ENCODE data around the gene SLC37A1.

SLC37A1 gene

GRCh38 chr21:42481169-42481568, 32.5 kb upstream of the SLC37A1 start:
- no peak overlapping the region for H3K27ac ChIP-seq (ENCODE audit: low read depth, low read length)
- no peak overlapping the region for H3K4me3 ChIP-seq (ENCODE audit: low read depth, low read length)
- H3K9ac ChIP-seq (ENCODE audit: low read depth, low read length) = no peak overlapping the region
- H3K4me1 ChIP-seq (ENCODE audit: control insufficient read depth, insufficient read depth, low read length) = no peaks in the 10 kb centered on the region
- no peaks in the 10 kb centered on the region for H3K36me3 ChIP-seq (ENCODE audit: control insufficient read depth, insufficient read depth, low read length)
- H3K9me3 ChIP-seq (ENCODE audit: control insufficient read depth, insufficient read depth, low read length) = no peaks in the 10 kb centered on the region
- no peaks in the 10 kb centered on the region for H3K27me3 ChIP-seq (ENCODE audit: control insufficient read depth, insufficient read depth, low read length)

- H3K27ac ChIP-seq (ENCODE audit: low read depth, low read length) = no peak overlapping the region
- H3K4me1 ChIP-seq (ENCODE audit: control insufficient read depth, insufficient read depth, low read length) = no peaks in the 10 kb centered on the region
- no peak overlapping the region for H3K9ac ChIP-seq (ENCODE audit: low read depth, low read length)
- H3K9me3 ChIP-seq (ENCODE audit: control insufficient read depth, insufficient read depth, low read length) = no peaks in the 10 kb centered on the region
- H3K36me3 ChIP-seq (ENCODE audit: control insufficient read depth, insufficient read depth, low read length) = no peaks in the 10 kb centered on the region
- H3K27me3 ChIP-seq (ENCODE audit: control insufficient read depth, insufficient read depth, low read length) = no peaks in the 10 kb centered on the region
- no peak overlapping the region for H3K4me3 ChIP-seq (ENCODE audit: low read depth, low read length)
These were observed 28.7 kb upstream of the SLC37A1 start for GRCh38 chr21:42484966-42485365.

DNA sequence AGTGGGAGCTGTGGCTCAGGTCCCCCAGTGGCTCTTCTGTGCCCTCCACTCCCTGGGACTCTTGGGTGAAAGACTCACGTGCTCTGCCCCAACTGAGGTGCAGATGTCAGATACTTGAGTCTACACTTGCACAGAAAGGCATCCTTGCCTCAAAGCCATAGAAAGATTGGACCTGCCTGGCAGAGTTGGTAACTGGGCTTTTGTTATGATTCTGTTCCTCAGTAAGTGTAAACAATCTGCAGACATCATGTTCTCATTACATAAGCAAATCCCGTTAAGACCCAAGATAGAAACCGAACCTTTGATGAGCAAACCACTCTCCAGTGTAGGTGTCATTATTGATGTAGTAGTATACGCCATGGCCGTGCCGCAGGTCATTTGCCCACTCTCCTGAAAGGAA, 27.6 kb upstream of the SLC37A1 start:
- Histone ChIP-seq H3K4me3 (ENCODE audit: low read depth, low read length) (no peak overlapping the region), H3K36me3 (ENCODE audit: control insufficient read depth, insufficient read depth, low read length) (no peaks in the 10 kb centered on the region), H3K9me3 (ENCODE audit: control insufficient read depth, insufficient read depth, low read length) (no peaks in the 10 kb centered on the region), H3K27ac (ENCODE audit: low read depth, low read length) (no peak overlapping the region), H3K4me1 (ENCODE audit: control insufficient read depth, insufficient read depth, low read length) (no peaks in the 10 kb centered on the region), H3K9ac (ENCODE audit: low read depth, low read length) (no peak overlapping the region), H3K27me3 (ENCODE audit: control insufficient read depth, insufficient read depth, low read length) (no peaks in the 10 kb centered on the region)

DNA sequence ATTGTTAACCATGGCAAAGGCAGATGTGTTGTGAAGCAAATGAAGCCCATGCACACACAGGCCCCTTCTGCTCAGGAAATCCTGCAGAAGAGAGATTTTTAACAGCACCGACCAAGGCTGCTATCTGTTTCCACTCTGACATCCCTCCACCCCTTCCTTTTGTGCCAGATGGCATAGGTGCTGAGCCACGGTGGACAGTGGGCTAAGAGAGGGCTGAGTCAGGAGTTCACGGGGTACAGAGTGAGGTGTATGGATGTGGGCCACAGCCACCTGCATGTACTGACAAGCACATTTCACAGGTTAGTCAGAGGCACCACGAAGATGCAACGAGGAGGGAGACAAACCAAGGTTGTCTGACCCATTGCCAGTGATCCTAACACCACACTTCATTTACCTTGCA, 27.1 kb upstream of the SLC37A1 start:
- H3K36me3 ChIP-seq (ENCODE audit: control insufficient read depth, insufficient read depth, low read length) = no peaks in the 10 kb centered on the region
- H3K27ac ChIP-seq (ENCODE audit: low read depth, low read length) = no peak overlapping the region
- no peaks in the 10 kb centered on the region for H3K4me1 ChIP-seq (ENCODE audit: control insufficient read depth, insufficient read depth, low read length)
- no peaks in the 10 kb centered on the region for H3K9me3 ChIP-seq (ENCODE audit: control insufficient read depth, insufficient read depth, low read length)
- H3K27me3 ChIP-seq (ENCODE audit: control insufficient read depth, insufficient read depth, low read length) = no peaks in the 10 kb centered on the region
- no peak overlapping the region for H3K9ac ChIP-seq (ENCODE audit: low read depth, low read length)
- no peak overlapping the region for H3K4me3 ChIP-seq (ENCODE audit: low read depth, low read length)

DNA sequence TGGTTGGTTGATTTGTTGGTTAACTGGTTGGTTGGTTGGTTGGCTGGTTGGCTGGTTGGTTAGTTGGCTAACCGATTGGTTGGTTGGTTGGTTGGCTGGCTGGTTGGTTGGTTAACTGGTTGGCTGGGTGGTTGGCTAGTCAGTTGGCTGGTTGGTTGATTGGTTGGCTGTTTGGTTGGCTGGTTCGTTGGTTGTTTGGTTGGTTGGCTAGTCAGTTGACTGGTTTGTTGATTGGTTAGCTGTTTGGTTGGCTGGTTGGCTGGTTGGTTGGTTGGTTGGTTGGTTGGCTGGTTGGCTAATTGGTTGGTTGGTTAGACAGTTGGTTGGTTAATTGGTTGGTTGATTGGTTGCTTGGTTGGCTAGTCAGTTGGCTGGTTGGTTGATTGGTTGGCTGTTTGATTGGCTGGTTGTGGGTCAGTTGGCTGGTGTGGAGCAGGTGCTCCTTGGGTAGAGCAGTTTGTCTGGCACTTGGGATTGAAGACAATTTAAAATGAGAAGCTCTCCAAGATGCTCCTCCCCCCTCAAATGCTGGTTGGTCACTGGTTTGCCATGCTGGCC, 24.6 kb upstream of the SLC37A1 start:
- Histone ChIP-seq H3K4me3 (ENCODE audit: low read depth, low read length) (no peak overlapping the region), H3K27me3 (ENCODE audit: control insufficient read depth, insufficient read depth, low read length) (no peaks in the 10 kb centered on the region)

GRCh38 chr21:42489991-42490390, 23.7 kb upstream of the SLC37A1 start:
- H3K36me3 ChIP-seq (ENCODE audit: control insufficient read depth, insufficient read depth, low read length) = no peaks in the 10 kb centered on the region
- no peaks in the 10 kb centered on the region for H3K9me3 ChIP-seq (ENCODE audit: control insufficient read depth, insufficient read depth, low read length)
- H3K9ac ChIP-seq (ENCODE audit: low read depth, low read length) = no peak overlapping the region
- H3K27ac ChIP-seq (ENCODE audit: low read depth, low read length) = no peak overlapping the region
- H3K4me1 ChIP-seq (ENCODE audit: control insufficient read depth, insufficient read depth, low read length) = no peaks in the 10 kb centered on the region
- no peaks in the 10 kb centered on the region for H3K27me3 ChIP-seq (ENCODE audit: control insufficient read depth, insufficient read depth, low read length)
- H3K4me3 ChIP-seq (ENCODE audit: low read depth, low read length) = no peak overlapping the region

More for the DNA sequence above, 24.6 kb upstream of the SLC37A1 start:
- no peak overlapping the region for H3K9ac ChIP-seq (ENCODE audit: low read depth, low read length)
- H3K36me3 ChIP-seq (ENCODE audit: control insufficient read depth, insufficient read depth, low read length) = no peaks in the 10 kb centered on the region
- H3K4me1 ChIP-seq (ENCODE audit: control insufficient read depth, insufficient read depth, low read length) = no peaks in the 10 kb centered on the region
- H3K27ac ChIP-seq (ENCODE audit: low read depth, low read length) = no peak overlapping the region
- no peaks in the 10 kb centered on the region for H3K9me3 ChIP-seq (ENCODE audit: control insufficient read depth, insufficient read depth, low read length)

DNA sequence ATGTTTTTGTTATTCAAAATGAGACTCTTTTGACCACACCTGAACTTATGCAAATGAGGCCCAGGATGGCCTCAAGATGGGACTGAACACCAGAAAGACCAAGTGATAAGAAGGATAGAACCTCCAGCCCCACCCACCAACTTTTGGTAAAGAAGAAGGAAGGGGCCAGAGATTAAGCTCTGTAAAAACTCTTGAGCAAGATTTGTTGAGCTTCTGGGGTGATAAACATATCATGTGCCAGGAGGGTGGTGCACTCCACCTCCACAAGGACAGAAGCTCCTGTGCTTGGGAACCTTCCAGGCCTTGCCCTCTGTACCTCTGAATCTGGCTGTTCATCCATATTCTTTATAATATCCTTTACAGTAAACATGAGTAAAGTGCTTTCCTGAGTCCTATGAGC, 22.9 kb upstream of the SLC37A1 start:
- peaks cover 4% of the 10 kb centered on the region; the same call in 1 of the 2 replicates for H3K27me3 ChIP-seq (ENCODE audit: control insufficient read depth, insufficient read depth, low read length)
- no peaks in the 10 kb centered on the region for H3K9me3 ChIP-seq (ENCODE audit: control insufficient read depth, insufficient read depth, low read length)
- no peaks in the 10 kb centered on the region for H3K4me1 ChIP-seq (ENCODE audit: control insufficient read depth, insufficient read depth, low read length)

DNA sequence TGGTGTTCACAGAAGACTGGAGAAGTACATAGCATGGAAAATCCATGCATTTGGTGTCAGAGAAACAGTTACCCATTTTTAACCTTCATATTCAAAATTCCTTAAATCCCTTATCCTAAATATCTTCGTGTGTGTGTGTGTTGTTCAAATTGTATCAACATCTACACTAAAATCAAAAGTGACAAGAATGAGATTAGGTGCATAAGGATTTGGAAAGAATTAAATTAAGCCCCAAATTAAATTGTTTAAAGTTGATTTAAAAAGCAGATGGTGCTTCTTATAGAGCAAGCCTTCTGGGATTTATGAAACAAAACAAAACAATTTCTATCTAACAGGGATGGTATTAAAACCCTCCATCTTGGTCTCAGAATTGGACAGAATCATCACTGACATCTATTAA, 22.3 kb upstream of the SLC37A1 start:
- no peak overlapping the region for H3K9ac ChIP-seq (ENCODE audit: low read depth, low read length)
- H3K27ac ChIP-seq (ENCODE audit: low read depth, low read length) = no peak overlapping the region
- H3K36me3 ChIP-seq (ENCODE audit: control insufficient read depth, insufficient read depth, low read length) = no peaks in the 10 kb centered on the region
- no peak overlapping the region for H3K4me3 ChIP-seq (ENCODE audit: low read depth, low read length)
- H3K4me1 ChIP-seq (ENCODE audit: control insufficient read depth, insufficient read depth, low read length) = no peaks in the 10 kb centered on the region
- no peaks in the 10 kb centered on the region for H3K9me3 ChIP-seq (ENCODE audit: control insufficient read depth, insufficient read depth, low read length)
- H3K27me3 ChIP-seq (ENCODE audit: control insufficient read depth, insufficient read depth, low read length) = peaks cover 4% of the 10 kb centered on the region; the same call in 1 of the 2 replicates

More for the DNA sequence above, 22.9 kb upstream of the SLC37A1 start:
- Histone ChIP-seq H3K27ac (ENCODE audit: low read depth, low read length) (no peak overlapping the region), H3K4me3 (ENCODE audit: low read depth, low read length) (no peak overlapping the region), H3K36me3 (ENCODE audit: control insufficient read depth, insufficient read depth, low read length) (no peaks in the 10 kb centered on the region), H3K9ac (ENCODE audit: low read depth, low read length) (no peak overlapping the region)

DNA sequence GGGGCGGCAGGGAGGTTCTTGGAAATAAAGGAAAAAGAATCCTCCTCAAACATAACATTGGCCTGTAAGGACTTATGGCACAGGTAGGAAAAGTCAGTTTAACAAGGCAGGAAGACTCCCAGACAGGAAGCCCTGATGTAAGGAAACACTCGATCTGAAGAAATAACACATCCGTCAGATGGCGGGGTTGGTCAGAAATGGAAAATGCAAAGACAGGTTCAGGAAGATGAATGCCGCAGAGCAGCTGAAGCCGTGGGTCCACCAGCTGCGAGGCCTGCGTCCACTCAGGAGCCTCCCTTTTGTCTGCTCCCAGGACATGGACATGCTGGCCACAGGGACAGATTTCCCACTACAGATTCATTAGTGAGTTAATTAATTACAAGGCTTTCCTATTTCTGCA, 21.5 kb upstream of the SLC37A1 start:
- no peaks in the 10 kb centered on the region for H3K36me3 ChIP-seq (ENCODE audit: control insufficient read depth, insufficient read depth, low read length)
- H3K9ac ChIP-seq (ENCODE audit: low read depth, low read length) = no peak overlapping the region
- no peak overlapping the region for H3K27ac ChIP-seq (ENCODE audit: low read depth, low read length)
- H3K4me1 ChIP-seq (ENCODE audit: control insufficient read depth, insufficient read depth, low read length) = peaks cover 4% of the 10 kb centered on the region; the same call in 1 of the 2 replicates
- no peak overlapping the region for H3K4me3 ChIP-seq (ENCODE audit: low read depth, low read length)
- H3K9me3 ChIP-seq (ENCODE audit: control insufficient read depth, insufficient read depth, low read length) = no peaks in the 10 kb centered on the region
- peaks cover 4% of the 10 kb centered on the region; the same call in 1 of the 2 replicates for H3K27me3 ChIP-seq (ENCODE audit: control insufficient read depth, insufficient read depth, low read length)

- no peaks in the 10 kb centered on the region for H3K36me3 ChIP-seq (ENCODE audit: control insufficient read depth, insufficient read depth, low read length)
- no peak overlapping the region for H3K9ac ChIP-seq (ENCODE audit: low read depth, low read length)
- H3K4me3 ChIP-seq (ENCODE audit: low read depth, low read length) = no peak overlapping the region
- H3K4me1 ChIP-seq (ENCODE audit: control insufficient read depth, insufficient read depth, low read length) = peaks cover 5% of the 10 kb centered on the region; the same call in 1 of the 2 replicates
- no peaks in the 10 kb centered on the region for H3K9me3 ChIP-seq (ENCODE audit: control insufficient read depth, insufficient read depth, low read length)
- H3K27ac ChIP-seq (ENCODE audit: low read depth, low read length) = no peak overlapping the region
- peaks cover 4% of the 10 kb centered on the region; the same call in 1 of the 2 replicates for H3K27me3 ChIP-seq (ENCODE audit: control insufficient read depth, insufficient read depth, low read length)
These were observed 20.3 kb upstream of the SLC37A1 start for GRCh38 chr21:42493109-42494060.

DNA sequence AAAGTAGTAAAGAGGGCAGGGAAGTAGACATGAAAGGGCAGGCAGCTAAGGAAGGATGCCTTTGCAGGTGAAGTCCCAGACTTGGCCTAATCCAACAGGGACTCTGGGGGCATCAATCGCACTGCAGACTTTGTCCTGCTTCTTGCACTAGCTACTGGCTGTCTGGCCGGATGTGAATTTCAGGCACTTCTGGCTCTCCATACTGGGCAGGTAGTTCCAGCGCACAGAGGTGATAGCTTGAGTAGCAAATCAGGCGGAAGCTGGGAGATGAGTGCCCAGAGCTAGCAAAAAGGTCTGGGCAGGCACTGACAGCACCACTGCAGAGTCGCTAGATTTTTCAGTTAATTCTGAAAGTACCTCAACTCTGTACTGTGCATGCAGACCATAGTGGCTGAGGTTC, 18.6 kb upstream of the SLC37A1 start:
- Histone ChIP-seq H3K4me3 (ENCODE audit: low read depth, low read length) (no peak overlapping the region), H3K9me3 (ENCODE audit: control insufficient read depth, insufficient read depth, low read length) (no peaks in the 10 kb centered on the region), H3K4me1 (ENCODE audit: control insufficient read depth, insufficient read depth, low read length) (peaks cover 5% of the 10 kb centered on the region; the same call in 1 of the 2 replicates), H3K27me3 (ENCODE audit: control insufficient read depth, insufficient read depth, low read length) (peaks cover 4% of the 10 kb centered on the region; the same call in 1 of the 2 replicates), H3K9ac (ENCODE audit: low read depth, low read length) (no peak overlapping the region), H3K36me3 (ENCODE audit: control insufficient read depth, insufficient read depth, low read length) (no peaks in the 10 kb centered on the region), H3K27ac (ENCODE audit: low read depth, low read length) (no peak overlapping the region)

Measured in HUES48 (cell line).